ENCODE measurements around the gene TFB1M.

Gene TFB1M

GRCh38 chr6:155263373-155264063, 50.8 kb downstream of the TFB1M start, which contains the start of gene CLDN20:
CLDN20 (plus strand) TSS chr6:155264013; CDS start chr6:155275720, 11,707 bp downstream.
- no peak for DNase-seq (ENCODE audit: low read depth)

- DNase-seq (ENCODE audit: low read depth): no peak
These were observed 51.6 kb downstream of the TFB1M start for GRCh38 chr6:155262655-155263054.

- DNase-seq (ENCODE audit: low read depth): no peak
These were observed 53.0 kb downstream of the TFB1M start for GRCh38 chr6:155261111-155261900.

- DNase-seq (ENCODE audit: low read depth): no peak
These were observed 53.6 kb downstream of the TFB1M start for GRCh38 chr6:155260686-155261085.

GRCh38 chr6:155259897-155260296, 54.4 kb downstream of the TFB1M start:
- DNase-seq (ENCODE audit: low read depth): no peak

GRCh38 chr6:155259204-155259603, 55.1 kb downstream of the TFB1M start:
- no peak for DNase-seq (ENCODE audit: low read depth)

GRCh38 chr6:155257796-155258195, 56.5 kb downstream of the TFB1M start:
- DNase-seq (ENCODE audit: low read depth): no peak

- DNase-seq (ENCODE audit: low read depth): no peak
These were observed 58.0 kb downstream of the TFB1M start for GRCh38 chr6:155256122-155256795.

- no peak for DNase-seq (ENCODE audit: low read depth)
These were observed 60.1 kb downstream of the TFB1M start for GRCh38 chr6:155254139-155254538.

GRCh38 chr6:155253337-155253736, 60.9 kb downstream of the TFB1M start:
- no peak for DNase-seq (ENCODE audit: low read depth)

- no peak for DNase-seq (ENCODE audit: low read depth)
These were observed 61.7 kb downstream of the TFB1M start for GRCh38 chr6:155252581-155252980.

GRCh38 chr6:155250701-155251381, 63.4 kb downstream of the TFB1M start:
- no peak for DNase-seq (ENCODE audit: low read depth)

GRCh38 chr6:155248008-155249001, 66.0 kb downstream of the TFB1M start:
- DNase-seq (ENCODE audit: low read depth): no peak

GRCh38 chr6:155247618-155248007, 66.7 kb downstream of the TFB1M start:
- DNase-seq (ENCODE audit: low read depth): no peak

GRCh38 chr6:155246825-155247224, 67.5 kb downstream of the TFB1M start:
- DNase-seq (ENCODE audit: low read depth): no peak

- DNase-seq (ENCODE audit: low read depth): no peak
These were observed 68.5 kb downstream of the TFB1M start for GRCh38 chr6:155245831-155246230.

- no peak for DNase-seq (ENCODE audit: low read depth)
These were observed 69.1 kb downstream of the TFB1M start for GRCh38 chr6:155245193-155245592.

GRCh38 chr6:155244434-155244833, 69.8 kb downstream of the TFB1M start:
- no peak for DNase-seq (ENCODE audit: low read depth)

GRCh38 chr6:155241966-155242365, 72.3 kb downstream of the TFB1M start:
- DNase-seq (ENCODE audit: low read depth): no peak

GRCh38 chr6:155240905-155241600, 73.2 kb downstream of the TFB1M start:
- DNase-seq (ENCODE audit: low read depth): no peak

Data from stimulated activated CD8-positive, alpha-beta memory T cell treated with anti-CD3 and anti-CD28 coated beads, Interleukin-7, amount 100 ng/mL, for 24 hours (primary cell).